ENCODE results near the gene ARHGAP45.
"Not testable (repeated sequence)": the region's sequence is repeated elsewhere in the genome, so short reads cannot be mapped to it uniquely, and the experiment has no call there.

ARHGAP45 gene

GRCh38 chr19:1109697-1110671, 43.0 kb downstream of the ARHGAP45 start:
- TF ChIP-seq POLR2AphosphoS5 (IDR thresholded peaks at IDR 0.05; ENCODE audit: borderline replicate concordance, low read depth, low read length) (no peak), FOXP2 (optimal IDR thresholded peaks at IDR 0.05; ENCODE audit: control extremely low read depth, extremely low read length, insufficient read depth) (no peak), EZH2 (IDR thresholded peaks at IDR 0.05) (no peak)
- Histone ChIP-seq H3K9me3 (ENCODE audit: low read depth, low read length) (no peaks in the 10 kb centered on the region), H3K9ac (ENCODE audit: insufficient read length) (no peak overlapping the region), H3K27ac (no peak overlapping the region), H3K36me3 (ENCODE audit: insufficient read depth, low read length) (peaks cover 12% of the 10 kb centered on the region; the same call in 1 of the 2 replicates), H3K4me3 (no peak overlapping the region)
- DNase-seq (ENCODE audit: low read depth, low spot score) = no peak

- peaks cover 12% of the 10 kb centered on the region; the same call in 1 of the 2 replicates for H3K36me3 ChIP-seq (ENCODE audit: insufficient read depth, low read length)
- DNase-seq (ENCODE audit: low read depth, low spot score) = no peak
Measured at GRCh38 chr19:1110809-1111640, 44.1 kb downstream of the ARHGAP45 start.

GRCh38 chr19:1111641-1112267, 44.8 kb downstream of the ARHGAP45 start:
- no peaks in the 10 kb centered on the region for H3K9me3 ChIP-seq (ENCODE audit: low read depth, low read length)
- TF ChIP-seq EZH2 (IDR thresholded peaks at IDR 0.05) (no peak), FOXP2 (optimal IDR thresholded peaks at IDR 0.05; ENCODE audit: control extremely low read depth, extremely low read length, insufficient read depth) (no peak), POLR2AphosphoS5 (IDR thresholded peaks at IDR 0.05; ENCODE audit: borderline replicate concordance, low read depth, low read length) (no peak)
- no peak overlapping the region for H3K4me3 ChIP-seq
- peak overlapping the region; percentile 46; the same call in 1 of the 2 replicates for H3K27ac ChIP-seq
- no peak for DNase-seq (ENCODE audit: low read depth, low spot score)
- H3K36me3 ChIP-seq (ENCODE audit: insufficient read depth, low read length) = peaks cover 12% of the 10 kb centered on the region; the same call in 1 of the 2 replicates
- no peak overlapping the region for H3K9ac ChIP-seq (ENCODE audit: insufficient read length)

More at GRCh38 chr19:1110809-1111640, 44.1 kb downstream of the ARHGAP45 start:
- H3K27ac ChIP-seq = peak overlapping the region; percentile 46
- H3K9ac ChIP-seq (ENCODE audit: insufficient read length) = no peak overlapping the region
- no peaks in the 10 kb centered on the region for H3K9me3 ChIP-seq (ENCODE audit: low read depth, low read length)
- TF ChIP-seq POLR2AphosphoS5 (IDR thresholded peaks at IDR 0.05; ENCODE audit: borderline replicate concordance, low read depth, low read length) = no peak
- no peak for TF ChIP-seq FOXP2 (optimal IDR thresholded peaks at IDR 0.05; ENCODE audit: control extremely low read depth, extremely low read length, insufficient read depth)
- TF ChIP-seq EZH2 (IDR thresholded peaks at IDR 0.05) = no peak
- no peak overlapping the region for H3K4me3 ChIP-seq

- H3K4me3 ChIP-seq = no peak overlapping the region
- H3K9me3 ChIP-seq (ENCODE audit: low read depth, low read length) = no peaks in the 10 kb centered on the region
- TF ChIP-seq FOXP2 (optimal IDR thresholded peaks at IDR 0.05; ENCODE audit: control extremely low read depth, extremely low read length, insufficient read depth) (no peak), POLR2AphosphoS5 (IDR thresholded peaks at IDR 0.05; ENCODE audit: borderline replicate concordance, low read depth, low read length) (no peak), EZH2 (IDR thresholded peaks at IDR 0.05) (no peak)
- H3K9ac ChIP-seq (ENCODE audit: insufficient read length) = no peak overlapping the region
- peaks cover 7% of the 10 kb centered on the region; the same call in 1 of the 2 replicates for H3K36me3 ChIP-seq (ENCODE audit: insufficient read depth, low read length)
- H3K27ac ChIP-seq = no peak overlapping the region
- DNase-seq (ENCODE audit: low read depth, low spot score) = no peak
Measured at GRCh38 chr19:1112268-1113029, 45.5 kb downstream of the ARHGAP45 start.

- no peak for TF ChIP-seq POLR2AphosphoS5 (IDR thresholded peaks at IDR 0.05; ENCODE audit: borderline replicate concordance, low read depth, low read length)
- no peak for TF ChIP-seq EZH2 (IDR thresholded peaks at IDR 0.05)
- no peak for TF ChIP-seq FOXP2 (optimal IDR thresholded peaks at IDR 0.05; ENCODE audit: control extremely low read depth, extremely low read length, insufficient read depth)
Measured at GRCh38 chr19:1113030-1113985, 46.3 kb downstream of the ARHGAP45 start.

GRCh38 chr19:1113986-1114483, 47.1 kb downstream of the ARHGAP45 start:
- no peak for TF ChIP-seq EZH2 (IDR thresholded peaks at IDR 0.05)
- no peak for TF ChIP-seq POLR2AphosphoS5 (IDR thresholded peaks at IDR 0.05; ENCODE audit: borderline replicate concordance, low read depth, low read length)
- TF ChIP-seq FOXP2 (optimal IDR thresholded peaks at IDR 0.05; ENCODE audit: control extremely low read depth, extremely low read length, insufficient read depth) = no peak
- DNase-seq (ENCODE audit: low read depth, low spot score) = no peak
- Histone ChIP-seq H3K4me3 (no peak overlapping the region), H3K9me3 (ENCODE audit: low read depth, low read length) (no peaks in the 10 kb centered on the region), H3K36me3 (ENCODE audit: insufficient read depth, low read length) (peaks cover 7% of the 10 kb centered on the region; the same call in 1 of the 2 replicates), H3K9ac (ENCODE audit: insufficient read length) (no peak overlapping the region), H3K27ac (no peak overlapping the region)

More at GRCh38 chr19:1113030-1113985, 46.3 kb downstream of the ARHGAP45 start:
- no peak overlapping the region for H3K9ac ChIP-seq (ENCODE audit: insufficient read length)
- H3K9me3 ChIP-seq (ENCODE audit: low read depth, low read length) = no peaks in the 10 kb centered on the region
- no peak overlapping the region for H3K27ac ChIP-seq
- DNase-seq (ENCODE audit: low read depth, low spot score) = no peak
- H3K4me3 ChIP-seq = no peak overlapping the region
- peaks cover 7% of the 10 kb centered on the region; the same call in 1 of the 2 replicates for H3K36me3 ChIP-seq (ENCODE audit: insufficient read depth, low read length)

GRCh38 chr19:1114728-1115127, 47.8 kb downstream of the ARHGAP45 start:
- not testable (repeated sequence) for H3K36me3 ChIP-seq (ENCODE audit: insufficient read depth, low read length); H3K27ac ChIP-seq; H3K9ac ChIP-seq (ENCODE audit: insufficient read length); DNase-seq (ENCODE audit: low read depth, low spot score); H3K4me3 ChIP-seq; H3K9me3 ChIP-seq (ENCODE audit: low read depth, low read length)
